ENCODE measurements around the gene GID4.

- TF ChIP-seq TAF1 (IDR thresholded peaks at IDR 0.05; ENCODE audit: borderline replicate concordance, insufficient read depth, low read length), result no peak
- TF ChIP-seq, protein P1, sequence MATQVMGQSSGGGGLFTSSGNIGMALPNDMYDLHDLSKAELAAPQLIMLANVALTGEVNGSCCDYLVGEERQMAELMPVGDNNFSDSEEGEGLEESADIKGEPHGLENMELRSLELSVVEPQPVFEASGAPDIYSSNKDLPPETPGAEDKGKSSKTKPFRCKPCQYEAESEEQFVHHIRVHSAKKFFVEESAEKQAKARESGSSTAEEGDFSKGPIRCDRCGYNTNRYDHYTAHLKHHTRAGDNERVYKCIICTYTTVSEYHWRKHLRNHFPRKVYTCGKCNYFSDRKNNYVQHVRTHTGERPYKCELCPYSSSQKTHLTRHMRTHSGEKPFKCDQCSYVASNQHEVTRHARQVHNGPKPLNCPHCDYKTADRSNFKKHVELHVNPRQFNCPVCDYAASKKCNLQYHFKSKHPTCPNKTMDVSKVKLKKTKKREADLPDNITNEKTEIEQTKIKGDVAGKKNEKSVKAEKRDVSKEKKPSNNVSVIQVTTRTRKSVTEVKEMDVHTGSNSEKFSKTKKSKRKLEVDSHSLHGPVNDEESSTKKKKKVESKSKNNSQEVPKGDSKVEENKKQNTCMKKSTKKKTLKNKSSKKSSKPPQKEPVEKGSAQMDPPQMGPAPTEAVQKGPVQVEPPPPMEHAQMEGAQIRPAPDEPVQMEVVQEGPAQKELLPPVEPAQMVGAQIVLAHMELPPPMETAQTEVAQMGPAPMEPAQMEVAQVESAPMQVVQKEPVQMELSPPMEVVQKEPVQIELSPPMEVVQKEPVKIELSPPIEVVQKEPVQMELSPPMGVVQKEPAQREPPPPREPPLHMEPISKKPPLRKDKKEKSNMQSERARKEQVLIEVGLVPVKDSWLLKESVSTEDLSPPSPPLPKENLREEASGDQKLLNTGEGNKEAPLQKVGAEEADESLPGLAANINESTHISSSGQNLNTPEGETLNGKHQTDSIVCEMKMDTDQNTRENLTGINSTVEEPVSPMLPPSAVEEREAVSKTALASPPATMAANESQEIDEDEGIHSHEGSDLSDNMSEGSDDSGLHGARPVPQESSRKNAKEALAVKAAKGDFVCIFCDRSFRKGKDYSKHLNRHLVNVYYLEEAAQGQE (IDR thresholded peaks at IDR 0.05; ENCODE audit: insufficient read depth in 1 of 2, low read depth in 2 of 2, low read length in 2 of 2), result no peak
- no peak for TF ChIP-seq SIN3A (IDR thresholded peaks at IDR 0.05; ENCODE audit: borderline replicate concordance, insufficient read depth, low read length)
Measured at GRCh38 chr17:18109935-18110485, 70.8 kb downstream of the GID4 start.
